VCaP (cell line): ENCODE data around the gene GLIS2.

ENCODE experiments used
- H3K27ac ChIP-seq: fragments of 450-650 bp; 2 replicates; pipeline ENCODE4 v1.5.1; 2017
- TF ChIP-seq, protein P1 (sequence below): fragments of 450-650 bp; conservative IDR thresholded peaks from 2 replicates; pipeline ENCODE4 v1.5.1; 2017; ENCODE audit warnings: mild to moderate bottlenecking, moderate library complexity

Gene GLIS2

DNA sequence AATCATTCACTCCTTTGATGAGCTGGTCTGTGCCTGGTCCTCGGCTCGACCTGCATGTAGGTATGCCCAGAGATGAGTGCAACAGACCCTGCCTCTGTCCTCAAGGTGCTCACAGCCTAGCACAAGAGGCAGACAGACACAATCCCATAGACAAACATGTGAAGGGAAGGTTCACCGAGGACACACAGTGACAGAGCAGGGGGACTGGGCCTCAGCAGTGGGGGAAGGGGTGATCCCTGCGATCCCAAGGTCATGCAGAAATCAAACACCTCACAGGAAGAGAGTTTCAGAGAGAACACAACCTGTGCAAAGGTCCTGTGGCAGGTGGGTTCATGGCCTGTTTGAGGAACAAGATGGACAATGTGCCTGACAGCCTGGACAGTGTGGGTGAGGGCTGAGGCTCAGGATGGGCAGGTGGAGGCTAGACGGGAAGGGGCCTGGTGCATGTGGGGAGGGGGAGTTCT lies 51.6 kb downstream of the GLIS2 start:
- H3K27ac ChIP-seq = no peak overlapping the region
- TF ChIP-seq, protein P1, sequence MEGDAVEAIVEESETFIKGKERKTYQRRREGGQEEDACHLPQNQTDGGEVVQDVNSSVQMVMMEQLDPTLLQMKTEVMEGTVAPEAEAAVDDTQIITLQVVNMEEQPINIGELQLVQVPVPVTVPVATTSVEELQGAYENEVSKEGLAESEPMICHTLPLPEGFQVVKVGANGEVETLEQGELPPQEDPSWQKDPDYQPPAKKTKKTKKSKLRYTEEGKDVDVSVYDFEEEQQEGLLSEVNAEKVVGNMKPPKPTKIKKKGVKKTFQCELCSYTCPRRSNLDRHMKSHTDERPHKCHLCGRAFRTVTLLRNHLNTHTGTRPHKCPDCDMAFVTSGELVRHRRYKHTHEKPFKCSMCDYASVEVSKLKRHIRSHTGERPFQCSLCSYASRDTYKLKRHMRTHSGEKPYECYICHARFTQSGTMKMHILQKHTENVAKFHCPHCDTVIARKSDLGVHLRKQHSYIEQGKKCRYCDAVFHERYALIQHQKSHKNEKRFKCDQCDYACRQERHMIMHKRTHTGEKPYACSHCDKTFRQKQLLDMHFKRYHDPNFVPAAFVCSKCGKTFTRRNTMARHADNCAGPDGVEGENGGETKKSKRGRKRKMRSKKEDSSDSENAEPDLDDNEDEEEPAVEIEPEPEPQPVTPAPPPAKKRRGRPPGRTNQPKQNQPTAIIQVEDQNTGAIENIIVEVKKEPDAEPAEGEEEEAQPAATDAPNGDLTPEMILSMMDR = no peak

DNA sequence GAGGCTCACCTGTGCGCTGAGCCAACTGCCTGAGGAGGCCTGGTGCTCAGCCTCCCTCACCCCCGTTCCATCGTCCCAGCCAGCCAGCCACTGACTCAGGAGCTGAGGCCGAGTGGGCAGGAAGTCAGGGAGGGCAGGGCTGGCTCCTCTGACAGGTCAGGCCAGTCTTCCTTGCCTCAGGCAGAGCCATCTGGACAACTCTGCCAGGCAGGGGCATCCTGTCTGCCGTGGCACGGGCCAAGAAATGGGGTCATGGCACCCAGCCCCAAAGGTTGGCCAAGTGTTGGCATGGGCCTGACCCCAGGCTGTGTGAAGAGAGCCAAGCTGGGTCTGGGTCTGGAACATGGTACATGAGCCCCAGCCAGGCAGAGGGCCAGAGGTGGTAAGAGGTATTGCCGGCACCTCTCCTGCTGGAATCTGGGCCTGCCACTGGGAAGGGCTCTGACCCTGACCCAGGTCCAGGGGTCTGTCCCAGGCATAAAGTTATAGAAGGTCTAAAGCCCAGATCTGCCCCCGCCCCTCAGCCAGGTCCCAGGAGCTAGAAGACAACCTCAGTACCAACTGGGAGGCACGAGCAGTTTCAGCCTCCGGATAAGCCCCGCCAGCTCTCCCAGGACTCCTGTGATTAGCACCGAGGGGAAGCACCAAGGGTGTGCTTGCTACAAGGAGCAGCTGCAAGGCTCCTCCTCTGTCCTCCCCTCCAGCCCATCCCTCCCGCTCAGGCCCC lies 53.3 kb downstream of the GLIS2 start:
- peak overlapping the region; percentile 58 for H3K27ac ChIP-seq
- TF ChIP-seq, protein P1 = no peak

DNA sequence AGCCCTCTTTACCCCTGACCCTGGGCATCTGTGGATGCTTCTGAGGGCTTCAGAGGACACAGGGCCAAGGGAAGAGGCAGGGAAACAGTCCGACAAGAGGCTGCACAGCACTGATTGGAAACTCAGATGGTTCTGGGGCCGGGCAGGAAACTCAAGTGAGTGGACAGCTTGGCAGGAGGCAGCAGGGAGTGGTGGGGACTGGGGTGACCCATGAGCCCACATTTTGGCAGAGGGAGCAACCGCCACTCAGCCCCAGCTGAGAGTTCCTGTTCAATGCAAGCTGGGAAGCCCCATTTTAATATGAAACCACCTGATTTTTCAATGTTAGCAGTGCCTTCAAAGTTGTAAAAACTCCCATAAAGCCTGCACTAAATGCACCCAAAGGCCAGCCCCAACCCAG lies 54.3 kb downstream of the GLIS2 start:
- TF ChIP-seq, protein P1 = no peak
- H3K27ac ChIP-seq = peak overlapping the region; percentile 58; the same call in 1 of the 2 replicates

DNA sequence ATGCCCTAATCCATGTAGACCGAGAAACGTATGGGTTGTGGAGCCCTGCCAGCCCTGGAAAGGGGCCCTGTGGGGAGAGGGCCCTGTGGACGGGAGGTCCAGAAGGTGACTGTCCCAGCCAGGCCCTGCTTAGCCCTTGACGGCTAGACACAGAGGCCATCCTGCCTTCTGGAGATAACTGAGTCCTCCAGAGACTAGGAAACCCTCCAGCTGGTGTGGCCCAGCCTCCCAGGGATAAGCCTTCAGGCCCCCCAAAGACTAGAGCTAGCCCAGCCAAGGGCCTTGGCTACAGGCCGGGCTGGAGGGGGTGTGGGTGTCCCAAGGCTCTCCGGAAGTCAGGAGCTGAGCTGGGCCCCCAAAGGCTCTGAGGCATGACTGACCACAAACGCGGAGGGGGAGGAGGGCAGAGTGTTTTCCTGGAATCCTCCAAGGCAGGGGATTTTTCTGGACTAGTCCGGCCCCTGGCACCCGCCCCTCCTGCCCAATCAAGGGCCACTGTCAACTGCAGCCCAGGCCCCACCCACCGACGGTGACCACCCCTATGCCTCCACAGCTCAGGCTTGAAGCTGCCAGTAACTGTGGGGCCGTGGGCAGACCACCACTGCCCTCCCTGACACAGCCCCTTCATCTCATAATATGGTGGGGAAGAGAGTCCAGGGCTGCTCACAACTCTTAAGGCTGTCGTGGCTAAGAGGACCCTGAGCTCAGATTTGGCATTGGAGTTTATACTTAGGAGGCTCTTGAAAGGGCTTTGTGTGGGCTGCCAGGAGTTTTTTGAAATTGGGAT lies 54.9 kb downstream of the GLIS2 start:
- peak overlapping the region; percentile 83 for H3K27ac ChIP-seq

DNA sequence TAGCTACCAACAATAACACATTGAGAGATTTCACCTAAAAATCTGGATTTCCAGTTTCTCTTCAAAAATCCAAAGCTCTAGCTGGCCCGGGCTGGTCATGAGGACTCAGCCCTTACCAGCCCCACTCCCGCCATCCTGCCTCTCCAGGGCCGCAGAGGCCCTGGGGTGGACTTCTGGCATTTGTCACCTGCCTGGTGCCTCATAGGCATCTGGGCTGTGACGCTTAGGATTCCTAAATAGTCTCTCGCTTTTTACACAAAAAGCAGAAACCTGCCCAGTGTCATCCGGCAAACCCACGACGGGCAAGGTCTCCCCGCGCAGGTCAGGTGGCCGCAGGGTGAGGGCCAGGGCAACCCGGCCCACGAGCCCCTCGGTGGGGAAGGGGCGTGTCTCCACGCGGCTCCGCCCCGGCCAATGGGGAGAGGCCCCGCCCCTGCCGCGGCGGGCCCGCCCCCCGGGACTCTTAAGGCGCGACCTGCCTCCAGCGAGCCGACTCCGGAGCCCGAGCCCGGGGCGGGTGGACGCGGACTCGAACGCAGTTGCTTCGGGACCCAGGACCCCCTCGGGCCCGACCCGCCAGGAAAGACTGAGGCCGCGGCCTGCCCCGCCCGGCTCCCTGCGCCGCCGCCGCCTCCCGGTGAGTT lies 55.6 kb downstream of the GLIS2 start, which contains the start of gene VASN:
Gene VASN, plus strand, starts transcription at position 492 of the 644 bp plus-strand sequence. CDS start 9,030 bp downstream, outside the sequence.
- H3K27ac ChIP-seq = peak within 1 kb of the TSS; percentile 83
- TF ChIP-seq, protein P1 = no peak

More for the DNA sequence above, 54.9 kb downstream of the GLIS2 start:
- TF ChIP-seq, protein P1 = no peak

DNA sequence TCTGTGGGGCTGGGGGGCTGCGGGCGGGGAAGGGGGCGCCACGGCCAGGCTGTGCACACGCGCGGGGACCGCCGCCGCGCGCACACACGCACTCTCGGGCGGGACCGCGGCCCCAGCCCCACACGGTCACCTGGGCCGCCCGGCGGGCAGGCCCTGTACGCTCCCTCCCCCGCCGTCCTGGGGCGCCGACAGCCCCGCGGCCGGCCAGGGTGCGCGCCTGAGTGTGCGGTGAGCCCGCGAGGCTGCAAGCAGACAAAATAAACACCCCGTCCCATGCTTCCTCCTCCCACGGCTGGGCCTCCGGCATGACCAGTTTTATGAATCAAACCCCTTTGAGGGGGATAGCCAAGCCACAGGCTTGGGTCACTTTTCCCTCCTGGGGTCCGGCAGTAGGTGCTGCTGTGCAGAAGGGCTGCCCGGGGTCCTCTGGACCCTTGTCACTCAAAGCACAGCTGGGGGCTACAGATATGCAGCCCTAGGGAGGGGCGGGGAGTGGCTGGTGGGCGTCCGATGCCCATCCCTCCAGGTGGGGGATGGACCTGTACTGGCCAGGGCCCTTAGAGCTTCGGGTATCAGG lies 56.2 kb downstream of the GLIS2 start:
- H3K27ac ChIP-seq = peak overlapping the region; percentile 83
- TF ChIP-seq, protein P1 = no peak
